ENCODE measurements around the gene DICER1. TPM values are rescaled to one million over a fixed set of nuclear protein-coding genes. Genes with fewer than 3 reads are reported as not detected.

The DICER1 gene
- total and polyA plus RNA-seq, 2 donors (not counting 1 experiment from before 2014, with no cell fraction given), result 15.4 to 90.4 TPM

DNA sequence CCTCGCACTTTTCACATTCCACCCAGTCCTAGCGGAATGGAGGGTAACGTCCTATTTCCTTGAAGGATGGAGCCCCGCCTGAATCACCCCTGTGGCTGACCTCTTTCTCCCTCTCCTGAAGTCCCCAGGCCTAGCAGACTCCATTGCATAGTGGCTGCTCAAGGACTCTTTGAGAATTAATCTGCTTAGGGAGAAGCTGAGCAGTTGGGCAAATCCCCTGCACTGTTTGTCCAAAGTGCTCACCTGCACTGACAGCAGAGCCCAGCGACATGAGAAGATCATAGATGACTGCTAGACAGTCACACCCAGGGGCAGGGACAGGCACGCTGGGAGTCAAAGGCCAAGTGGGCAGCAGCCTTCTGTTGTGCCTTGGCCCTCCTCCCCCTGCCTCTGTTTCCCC is 37.7 kb upstream of the DICER1 start:
- Mint-ChIP-seq H3K4me1 (peaks cover 2% of the 10 kb centered on the region), H3K27me3 (no peaks in the 10 kb centered on the region), H3K4me3 (no peak overlapping the region), H3K9me3 (ENCODE audit: insufficient read depth) (no peaks in the 10 kb centered on the region), H3K27ac (no peak overlapping the region)
- intact Hi-C loops (cut with micrococcal nuclease), result loop anchor here (5.0 kb wide), 1 partner anchor 508 kb away; no protein-coding TSS in a partner anchor
- no peak overlapping the region for H3K27ac ChIP-seq (ENCODE audit: low read length in 2 of 2)
- no peaks in the 10 kb centered on the region for H3K9me3 ChIP-seq (ENCODE audit: control extremely low read depth in 1 of 3, control insufficient read depth in 2 of 3, insufficient read depth in 1 of 3, low read length in 2 of 3)
- no peak overlapping the region for H3K4me2 ChIP-seq (replicated peaks; ENCODE audit: low read depth, low read length, poor library complexity, severe bottlenecking)
- H3K4me1 ChIP-seq (ENCODE audit: control insufficient read depth in 2 of 2, insufficient read depth in 2 of 2, low read length in 2 of 2), result no peaks in the 10 kb centered on the region
- no peaks in the 10 kb centered on the region for H3K36me3 ChIP-seq (replicated peaks in 1 of 2; ENCODE audit: control extremely low read depth in 1 of 2, control insufficient read depth in 1 of 2, extremely low read depth in 1 of 2, insufficient read depth in 2 of 2, low read length in 1 of 2)
- no peak for ATAC-seq (ENCODE audit: low read depth)
- H3K4me3 ChIP-seq (ENCODE audit: control extremely low read depth in 1 of 5, extremely low read depth in 1 of 5, insufficient read depth in 1 of 5, low read depth in 2 of 5, low read length in 4 of 5), result no peak overlapping the region
- 100% methylated on average over 3 of the region's 6 CpGs for WGBS (ENCODE audit: insufficient coverage)
- CTCF ChIA-PET, result interaction anchor here (2.5 kb wide), 1 partner anchor 167 kb away, joined by 8 read pairs; no protein-coding TSS in a partner anchor
- DNase-seq, result no peak
- no peaks in the 10 kb centered on the region for H3K79me2 ChIP-seq (ENCODE audit: control insufficient read depth, insufficient read depth, low read length)
- H2AFZ ChIP-seq (ENCODE audit: insufficient read depth, low read depth, low read length, poor library complexity, severe bottlenecking), result no peak overlapping the region
- no peaks in the 10 kb centered on the region for H4K20me1 ChIP-seq (ENCODE audit: control insufficient read depth, insufficient read depth, low read length, poor library complexity, severe bottlenecking)
- TF ChIP-seq CTCF (IDR thresholded peaks at IDR 0.05) (no peak), EZH2 (IDR thresholded peaks at IDR 0.05; ENCODE audit: borderline replicate concordance, insufficient read depth, low read depth, low read length, poor library complexity, severe bottlenecking) (no peak)
- POLR2A ChIA-PET, result no interaction called here
- H3K9ac ChIP-seq (ENCODE audit: low read length), result no peak overlapping the region
- H3K27me3 ChIP-seq (replicated peaks in 1 of 4; ENCODE audit: control extremely low read depth in 1 of 4, control insufficient read depth in 3 of 4, insufficient read depth in 4 of 4, low read length in 3 of 4), result no peaks in the 10 kb centered on the region

- no peak for ATAC-seq (ENCODE audit: low read depth)
- H3K27me3 Mint-ChIP-seq, result no peaks in the 10 kb centered on the region
Measured at GRCh38 chr14:95193081-95193480, 35.8 kb upstream of the DICER1 start.

More at GRCh38 chr14:95193081-95193480, 35.8 kb upstream of the DICER1 start:
- intact Hi-C loops (cut with micrococcal nuclease), result no loop called here
- H3K36me3 ChIP-seq (replicated peaks in 1 of 2; ENCODE audit: control extremely low read depth in 1 of 2, control insufficient read depth in 1 of 2, extremely low read depth in 1 of 2, insufficient read depth in 2 of 2, low read length in 1 of 2), result no peaks in the 10 kb centered on the region
- no peaks in the 10 kb centered on the region for H3K79me2 ChIP-seq (ENCODE audit: control insufficient read depth, insufficient read depth, low read length)
- H3K27me3 ChIP-seq (replicated peaks in 1 of 4; ENCODE audit: control extremely low read depth in 1 of 4, control insufficient read depth in 3 of 4, insufficient read depth in 4 of 4, low read length in 3 of 4), result no peaks in the 10 kb centered on the region
- 100% methylated on average over 2 of the region's 6 CpGs for WGBS (ENCODE audit: insufficient coverage)
- H2AFZ ChIP-seq (ENCODE audit: insufficient read depth, low read depth, low read length, poor library complexity, severe bottlenecking), result no peak overlapping the region
- H3K9me3 Mint-ChIP-seq (ENCODE audit: insufficient read depth), result peaks cover 1% of the 10 kb centered on the region
- no peaks in the 10 kb centered on the region for H3K4me1 ChIP-seq (ENCODE audit: control insufficient read depth in 2 of 2, insufficient read depth in 2 of 2, low read length in 2 of 2)
- no peak for TF ChIP-seq CTCF (IDR thresholded peaks at IDR 0.05)
- no peak for TF ChIP-seq EZH2 (IDR thresholded peaks at IDR 0.05; ENCODE audit: borderline replicate concordance, insufficient read depth, low read depth, low read length, poor library complexity, severe bottlenecking)
- H3K27ac ChIP-seq (ENCODE audit: low read length in 2 of 2), result no peak overlapping the region
- no peak overlapping the region for H3K9ac ChIP-seq (ENCODE audit: low read length)
- H3K4me3 ChIP-seq (ENCODE audit: control extremely low read depth in 1 of 5, extremely low read depth in 1 of 5, insufficient read depth in 1 of 5, low read depth in 2 of 5, low read length in 4 of 5), result no peak overlapping the region
- H3K27ac Mint-ChIP-seq, result no peak overlapping the region
- H3K9me3 ChIP-seq (ENCODE audit: control extremely low read depth in 1 of 3, control insufficient read depth in 2 of 3, insufficient read depth in 1 of 3, low read length in 2 of 3), result no peaks in the 10 kb centered on the region
- H4K20me1 ChIP-seq (ENCODE audit: control insufficient read depth, insufficient read depth, low read length, poor library complexity, severe bottlenecking), result no peaks in the 10 kb centered on the region
- peaks cover 2% of the 10 kb centered on the region for H3K4me1 Mint-ChIP-seq
- DNase-seq, result no peak
- ChIA-PET CTCF (no interaction called here), POLR2A (no interaction called here)
- H3K4me2 ChIP-seq (replicated peaks; ENCODE audit: low read depth, low read length, poor library complexity, severe bottlenecking), result no peak overlapping the region
- no peak overlapping the region for H3K4me3 Mint-ChIP-seq

Data from B cell (primary cell).